ENCODE measurements around the gene MRPL22.
"Not testable (repeated sequence)": the region's sequence is repeated elsewhere in the genome, so short reads cannot be mapped to it uniquely, and the experiment has no call there.

Gene MRPL22

DNA sequence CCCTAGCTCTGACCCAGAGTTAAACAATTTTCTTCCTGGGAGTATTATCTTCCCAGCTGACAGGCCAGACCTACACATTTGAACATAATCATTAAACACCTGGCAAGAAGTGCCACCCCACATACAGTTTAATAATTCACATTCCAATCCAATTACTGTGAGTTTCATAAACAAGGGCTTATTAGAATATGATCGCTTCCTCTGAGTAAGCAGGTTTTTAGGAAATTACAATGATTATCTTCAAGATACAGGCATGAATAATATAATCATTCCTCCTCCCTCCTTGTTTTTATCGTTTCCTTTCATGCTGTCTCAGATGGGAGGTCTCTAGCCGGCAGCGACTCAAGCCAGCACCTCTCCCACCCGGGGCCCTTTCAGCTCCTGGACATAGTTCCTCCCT lies 56.9 kb downstream of the MRPL22 start:
- no peaks in the 10 kb centered on the region for H3K4me1 ChIP-seq (ENCODE audit: control insufficient read depth in 1 of 2, insufficient read depth in 1 of 2, low read depth in 1 of 2, low read length in 1 of 2)
- TF ChIP-seq, protein P1, sequence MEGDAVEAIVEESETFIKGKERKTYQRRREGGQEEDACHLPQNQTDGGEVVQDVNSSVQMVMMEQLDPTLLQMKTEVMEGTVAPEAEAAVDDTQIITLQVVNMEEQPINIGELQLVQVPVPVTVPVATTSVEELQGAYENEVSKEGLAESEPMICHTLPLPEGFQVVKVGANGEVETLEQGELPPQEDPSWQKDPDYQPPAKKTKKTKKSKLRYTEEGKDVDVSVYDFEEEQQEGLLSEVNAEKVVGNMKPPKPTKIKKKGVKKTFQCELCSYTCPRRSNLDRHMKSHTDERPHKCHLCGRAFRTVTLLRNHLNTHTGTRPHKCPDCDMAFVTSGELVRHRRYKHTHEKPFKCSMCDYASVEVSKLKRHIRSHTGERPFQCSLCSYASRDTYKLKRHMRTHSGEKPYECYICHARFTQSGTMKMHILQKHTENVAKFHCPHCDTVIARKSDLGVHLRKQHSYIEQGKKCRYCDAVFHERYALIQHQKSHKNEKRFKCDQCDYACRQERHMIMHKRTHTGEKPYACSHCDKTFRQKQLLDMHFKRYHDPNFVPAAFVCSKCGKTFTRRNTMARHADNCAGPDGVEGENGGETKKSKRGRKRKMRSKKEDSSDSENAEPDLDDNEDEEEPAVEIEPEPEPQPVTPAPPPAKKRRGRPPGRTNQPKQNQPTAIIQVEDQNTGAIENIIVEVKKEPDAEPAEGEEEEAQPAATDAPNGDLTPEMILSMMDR (IDR thresholded peaks at IDR 0.05) = no peak
- no peak overlapping the region for H3K4me3 ChIP-seq (ENCODE audit: low read depth in 1 of 2, low read length in 1 of 2)
- H3K9me3 ChIP-seq = no peaks in the 10 kb centered on the region
- no peaks in the 10 kb centered on the region for H3K36me3 ChIP-seq
- H3K27me3 ChIP-seq = peaks cover 17% of the 10 kb centered on the region
- H3K27ac ChIP-seq = no peak overlapping the region

DNA sequence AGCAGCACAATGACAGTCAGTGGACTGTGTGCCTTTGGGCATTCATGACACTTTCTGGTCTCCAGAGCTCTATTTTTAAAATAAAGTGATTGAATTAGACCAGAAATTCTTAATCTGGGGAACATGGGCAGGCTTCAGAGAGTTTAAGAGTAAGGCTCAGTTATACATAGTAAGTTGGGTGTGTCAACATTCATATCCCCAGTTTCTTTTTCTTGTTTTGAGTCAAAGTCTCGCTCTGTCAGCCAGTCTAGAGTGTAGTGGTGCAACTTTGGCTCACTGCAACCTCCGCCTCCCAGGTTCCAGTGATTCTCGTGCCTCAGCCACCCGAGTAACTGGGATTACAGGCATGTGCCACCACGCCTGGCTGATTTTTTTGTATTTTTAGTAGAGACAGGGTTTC lies 59.0 kb downstream of the MRPL22 start:
- H3K4me3 ChIP-seq (ENCODE audit: low read depth in 1 of 2, low read length in 1 of 2) = no peak overlapping the region
- TF ChIP-seq, protein P1 (IDR thresholded peaks at IDR 0.05) = no peak
- H3K27me3 ChIP-seq = peaks cover 17% of the 10 kb centered on the region
- H3K9me3 ChIP-seq = no peaks in the 10 kb centered on the region
- no peaks in the 10 kb centered on the region for H3K36me3 ChIP-seq
- no peaks in the 10 kb centered on the region for H3K4me1 ChIP-seq (ENCODE audit: control insufficient read depth in 1 of 2, insufficient read depth in 1 of 2, low read depth in 1 of 2, low read length in 1 of 2)
- no peak overlapping the region for H3K27ac ChIP-seq

DNA sequence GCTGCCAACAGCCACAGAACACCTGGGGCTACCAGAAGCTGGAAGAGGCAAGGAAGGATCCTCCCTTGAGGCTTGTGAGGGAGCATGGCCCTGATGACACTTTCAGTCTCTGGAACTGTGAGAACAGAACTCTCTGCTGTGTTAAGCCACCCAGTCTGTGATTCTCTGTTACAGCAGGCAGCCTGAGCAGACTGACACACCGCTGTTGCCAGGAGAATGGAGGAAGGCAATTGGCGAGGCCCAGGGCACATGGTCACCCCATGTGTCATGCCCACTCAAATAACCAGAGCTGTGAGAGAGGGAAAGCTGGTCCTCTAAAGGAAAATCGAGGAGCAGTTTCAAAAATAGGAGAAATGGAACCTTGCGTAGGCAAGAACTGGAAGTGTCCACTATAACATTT lies 60.6 kb downstream of the MRPL22 start:
- Histone ChIP-seq H3K36me3 (no peaks in the 10 kb centered on the region), H3K9me3 (no peaks in the 10 kb centered on the region), H3K27me3 (peaks cover 17% of the 10 kb centered on the region), H3K4me1 (ENCODE audit: control insufficient read depth in 1 of 2, insufficient read depth in 1 of 2, low read depth in 1 of 2, low read length in 1 of 2) (no peaks in the 10 kb centered on the region), H3K27ac (no peak overlapping the region), H3K4me3 (ENCODE audit: low read depth in 1 of 2, low read length in 1 of 2) (no peak overlapping the region)
- TF ChIP-seq, protein P1 (IDR thresholded peaks at IDR 0.05) = no peak

DNA sequence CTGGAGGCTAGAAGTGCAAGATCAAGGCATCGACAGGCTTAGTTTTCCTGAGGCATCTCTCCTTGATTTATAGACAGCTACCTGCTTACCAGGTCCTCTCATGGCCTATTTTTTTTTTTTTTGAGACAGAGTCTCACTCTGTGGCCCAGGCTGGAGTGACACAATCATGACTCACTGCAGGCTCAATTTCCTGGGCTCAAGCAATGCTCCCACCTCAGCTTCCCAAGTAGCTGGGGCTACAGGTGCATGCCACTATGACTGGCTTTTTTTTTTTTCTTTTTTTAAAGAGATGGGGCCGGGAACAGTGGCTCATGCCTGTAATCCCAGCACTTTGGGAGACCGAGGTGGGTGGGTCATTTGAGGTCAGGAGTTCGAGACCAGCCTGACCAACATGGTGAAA lies 61.8 kb downstream of the MRPL22 start:
- not testable (repeated sequence) for H3K27me3 ChIP-seq; H3K4me1 ChIP-seq (ENCODE audit: control insufficient read depth in 1 of 2, insufficient read depth in 1 of 2, low read depth in 1 of 2, low read length in 1 of 2); H3K4me3 ChIP-seq (ENCODE audit: low read depth in 1 of 2, low read length in 1 of 2); H3K27ac ChIP-seq; H3K9me3 ChIP-seq; H3K36me3 ChIP-seq

DNA sequence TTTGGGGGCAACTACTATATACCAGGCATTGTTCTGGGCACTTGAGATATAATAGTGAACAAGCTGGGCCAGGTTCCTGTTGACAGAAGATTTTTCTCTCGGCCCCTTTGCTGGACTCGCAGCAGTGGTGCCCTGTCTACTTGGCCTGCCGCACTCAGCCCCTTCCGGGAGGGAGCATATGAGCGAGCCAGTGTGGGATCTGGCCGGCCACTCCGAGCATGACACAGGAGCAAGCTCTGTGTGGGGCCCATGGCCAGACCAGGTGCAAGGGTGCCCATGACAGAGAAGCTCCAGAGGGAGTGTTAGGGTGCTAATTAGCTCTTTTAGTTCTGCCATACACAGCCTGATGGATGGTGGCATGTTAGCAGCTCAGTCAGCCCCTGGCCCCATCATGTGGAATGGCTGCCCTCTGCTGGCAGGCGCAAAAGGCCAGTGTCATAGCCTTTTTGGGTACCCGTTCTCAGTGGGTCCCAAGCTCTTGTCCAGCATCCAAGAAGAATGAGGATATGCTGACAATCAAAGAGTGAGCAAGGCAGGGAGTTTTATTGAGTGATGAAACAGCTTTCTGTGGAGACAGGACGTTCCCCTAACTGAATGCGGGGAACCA lies 63.4 kb downstream of the MRPL22 start:
- Histone ChIP-seq H3K36me3 (no peaks in the 10 kb centered on the region), H3K27ac (no peak overlapping the region)
- TF ChIP-seq, protein P1 (IDR thresholded peaks at IDR 0.05) = no peak

DNA sequence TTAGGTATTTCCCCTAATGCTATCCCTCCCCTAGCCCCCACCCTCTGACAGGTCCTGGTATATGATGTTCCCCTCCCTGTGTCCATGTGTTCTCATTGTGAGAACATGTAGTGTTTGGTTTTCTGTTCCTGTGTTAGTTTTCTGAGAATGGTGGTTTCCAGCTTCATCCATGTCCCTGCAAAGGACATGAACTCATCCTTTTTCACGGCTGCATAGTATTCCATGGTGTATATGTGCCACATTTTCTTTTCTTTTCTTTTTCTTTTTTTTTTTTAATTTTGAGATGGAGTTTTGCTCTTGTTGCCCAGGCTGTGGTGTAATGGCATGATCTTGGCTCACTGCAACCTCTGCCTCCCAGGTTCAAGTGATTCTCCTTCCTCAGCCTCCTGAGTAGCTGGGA lies 65.4 kb downstream of the MRPL22 start:
- not testable (repeated sequence) for H3K4me3 ChIP-seq (ENCODE audit: low read depth in 1 of 2, low read length in 1 of 2); H3K36me3 ChIP-seq; H3K9me3 ChIP-seq; H3K27ac ChIP-seq; H3K4me1 ChIP-seq (ENCODE audit: control insufficient read depth in 1 of 2, insufficient read depth in 1 of 2, low read depth in 1 of 2, low read length in 1 of 2); H3K27me3 ChIP-seq

More for the DNA sequence above, 63.4 kb downstream of the MRPL22 start:
- Histone ChIP-seq H3K27me3 (no peaks in the 10 kb centered on the region), H3K4me3 (ENCODE audit: low read depth in 1 of 2, low read length in 1 of 2) (no peak overlapping the region), H3K9me3 (no peaks in the 10 kb centered on the region), H3K4me1 (ENCODE audit: control insufficient read depth in 1 of 2, insufficient read depth in 1 of 2, low read depth in 1 of 2, low read length in 1 of 2) (no peaks in the 10 kb centered on the region)

DNA sequence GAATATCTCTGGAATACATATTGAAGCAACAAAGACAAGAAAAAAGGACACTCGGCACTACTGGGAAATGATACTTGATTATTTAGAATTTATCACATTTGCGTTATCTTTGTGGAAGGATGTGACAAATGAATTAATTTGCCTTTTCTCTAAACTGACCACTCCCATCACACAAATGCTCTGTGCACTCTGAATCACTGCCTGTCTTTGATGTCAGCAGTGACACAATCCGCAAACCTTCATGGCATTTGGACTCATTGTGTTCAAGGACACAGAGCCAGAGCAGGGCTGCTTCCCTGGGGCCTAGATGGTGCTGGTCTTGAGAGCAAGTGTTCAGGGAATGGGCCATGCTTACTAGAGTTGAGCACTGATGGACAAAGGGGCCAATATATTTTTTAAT lies 67.8 kb downstream of the MRPL22 start:
- TF ChIP-seq, protein P1 (IDR thresholded peaks at IDR 0.05) = no peak
- Histone ChIP-seq H3K4me1 (ENCODE audit: control insufficient read depth in 1 of 2, insufficient read depth in 1 of 2, low read depth in 1 of 2, low read length in 1 of 2) (no peaks in the 10 kb centered on the region), H3K9me3 (no peaks in the 10 kb centered on the region), H3K4me3 (ENCODE audit: low read depth in 1 of 2, low read length in 1 of 2) (no peak overlapping the region), H3K27me3 (no peaks in the 10 kb centered on the region), H3K36me3 (no peaks in the 10 kb centered on the region), H3K27ac (no peak overlapping the region)

Data from neutrophil (primary cell).